ENCODE results near the gene MACROD2.
"Not testable (repeated sequence)": the region's sequence is repeated elsewhere in the genome, so short reads cannot be mapped to it uniquely, and the experiment has no call there.

MACROD2 gene

DNA sequence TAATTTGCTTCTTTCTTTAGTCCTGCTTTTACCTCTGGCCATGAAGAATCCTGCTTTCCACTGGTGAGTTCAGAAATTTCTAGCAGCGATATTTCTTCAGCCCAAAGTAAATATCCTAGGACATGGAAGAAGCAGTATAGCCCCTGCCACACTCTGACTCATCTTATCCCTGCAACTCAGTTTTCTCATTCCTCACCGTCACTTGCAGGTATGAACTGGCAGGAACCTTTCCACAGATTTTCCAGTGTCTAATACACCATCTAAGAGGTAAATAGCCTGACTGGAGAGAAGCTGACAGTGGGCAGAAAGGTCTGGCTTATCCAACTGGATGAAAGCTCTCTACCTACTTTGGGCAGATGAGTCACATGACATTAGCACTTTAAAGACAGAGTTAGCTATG lies 1158.8 kb downstream of the MACROD2 start:
- DNase-seq: no peak

DNA sequence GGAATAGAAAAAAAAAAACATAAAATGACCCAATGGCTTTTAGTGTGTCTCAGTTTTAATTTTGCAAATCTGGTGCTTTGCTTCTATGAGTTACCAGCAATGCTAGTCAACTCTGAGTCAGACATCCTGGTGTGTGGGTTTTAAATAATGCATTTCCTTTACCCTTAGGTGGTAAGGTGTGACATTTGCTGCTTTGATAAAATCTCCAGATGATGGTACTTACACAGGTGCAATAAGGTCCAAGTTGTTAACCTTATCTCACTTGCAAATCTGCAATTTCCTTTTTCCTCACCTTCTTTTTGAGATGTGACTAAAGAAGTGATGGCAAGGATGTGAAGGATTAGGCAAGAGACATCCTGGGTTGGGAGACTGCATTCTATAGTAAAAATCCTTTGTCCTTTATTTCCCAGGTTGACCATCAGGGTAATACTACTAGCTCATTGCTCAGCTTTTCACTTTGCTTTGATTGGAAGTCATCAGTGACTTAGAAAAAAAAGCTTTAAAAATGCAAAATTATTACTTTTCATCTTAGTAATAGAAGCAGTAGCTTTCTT lies 1160.6 kb downstream of the MACROD2 start:
- DNase-seq: no peak

- no peak for DNase-seq
Observed at GRCh38 chr20:15158533-15158932, 1163.2 kb downstream of the MACROD2 start.

- no peak for DNase-seq
Observed at GRCh38 chr20:15162079-15162647, 1166.8 kb downstream of the MACROD2 start.

DNA sequence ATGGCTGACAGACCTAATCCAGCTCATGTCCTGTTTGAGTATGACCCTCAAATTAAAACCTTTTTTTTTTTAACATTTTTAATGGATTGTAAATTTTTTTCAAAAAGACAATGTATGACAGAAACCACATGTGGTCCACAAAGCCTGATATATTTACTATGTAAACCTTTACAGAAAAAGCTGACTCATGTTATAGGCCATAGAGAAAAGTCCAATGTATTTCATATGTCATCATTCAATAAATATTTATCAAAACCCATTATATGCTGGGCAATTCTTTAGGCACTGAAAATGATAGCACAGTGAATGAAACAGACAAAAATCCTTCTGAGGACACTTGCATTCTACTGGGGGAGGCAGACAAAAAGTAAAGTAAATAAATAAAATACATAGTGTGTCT lies 1168.3 kb downstream of the MACROD2 start:
- no peak for DNase-seq

- DNase-seq: no peak
Observed at GRCh38 chr20:15164726-15165125, 1169.4 kb downstream of the MACROD2 start.

DNA sequence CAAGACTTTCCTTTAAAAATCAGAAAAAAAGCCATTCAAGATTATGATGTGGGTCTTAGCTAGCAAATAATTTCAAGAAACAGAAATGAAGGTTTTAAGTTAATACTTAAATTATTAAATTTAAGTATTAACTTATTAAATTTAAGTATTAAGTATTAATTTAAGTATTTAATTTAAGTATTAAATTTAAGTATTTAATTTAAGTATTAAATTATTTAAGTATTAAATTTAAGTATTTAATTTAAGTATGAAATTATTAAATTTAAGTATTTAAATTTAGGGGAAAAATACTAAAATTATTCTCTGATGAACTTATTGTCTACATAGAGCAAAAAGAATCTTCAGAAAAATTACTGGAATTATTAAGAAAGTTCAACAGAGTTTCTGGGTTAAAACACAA lies 1171.4 kb downstream of the MACROD2 start:
- DNase-seq: no peak

- no peak for DNase-seq
Observed at GRCh38 chr20:15171016-15171415, 1175.7 kb downstream of the MACROD2 start.

DNA sequence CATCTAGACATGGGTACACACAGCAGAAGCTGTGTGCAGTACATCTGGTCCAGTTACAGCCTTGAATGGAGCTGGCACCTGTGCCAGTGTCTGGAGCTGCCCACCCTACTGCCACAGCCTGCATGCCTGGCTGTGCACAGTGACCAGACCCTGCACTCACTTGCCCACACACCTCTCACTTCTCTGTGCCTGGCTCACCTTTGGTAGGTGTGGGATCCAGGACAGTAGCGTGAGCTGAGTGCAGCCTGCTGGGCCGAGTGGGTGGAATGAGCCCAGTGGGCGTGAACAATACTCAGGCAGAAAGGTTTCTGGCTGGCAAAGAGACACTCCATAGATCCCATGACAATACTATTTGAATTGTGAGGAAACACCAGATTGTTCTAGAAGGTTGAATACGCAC lies 1181.6 kb downstream of the MACROD2 start:
- DNase-seq: no peak

DNA sequence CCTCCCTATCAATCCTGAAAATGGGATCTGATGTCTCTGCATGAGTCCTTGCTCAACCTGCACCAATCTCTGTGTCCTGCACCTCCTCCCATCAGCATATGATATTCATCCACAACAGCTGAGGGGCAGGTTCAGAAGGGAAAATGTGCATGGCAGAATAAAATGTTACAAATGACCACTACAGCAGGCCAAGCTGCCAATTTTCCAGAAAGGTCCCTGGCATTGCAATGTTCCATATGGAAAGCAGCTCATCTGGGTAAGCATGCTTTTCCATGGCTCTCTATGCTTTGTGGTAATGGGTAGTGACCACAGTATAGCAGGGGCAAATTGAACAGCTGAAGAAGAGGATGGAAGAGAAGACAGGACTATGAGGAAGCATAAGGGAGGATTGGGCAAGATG lies 1183.3 kb downstream of the MACROD2 start:
- DNase-seq: no peak

GRCh38 chr20:15179381-15179780 lies 1184.1 kb downstream of the MACROD2 start:
- no peak for DNase-seq

GRCh38 chr20:15179781-15180180 lies 1184.5 kb downstream of the MACROD2 start:
- no peak for DNase-seq

GRCh38 chr20:15185322-15185721 lies 1190.0 kb downstream of the MACROD2 start:
- no peak for DNase-seq

GRCh38 chr20:15185913-15186312 lies 1190.6 kb downstream of the MACROD2 start:
- no peak for DNase-seq

DNA sequence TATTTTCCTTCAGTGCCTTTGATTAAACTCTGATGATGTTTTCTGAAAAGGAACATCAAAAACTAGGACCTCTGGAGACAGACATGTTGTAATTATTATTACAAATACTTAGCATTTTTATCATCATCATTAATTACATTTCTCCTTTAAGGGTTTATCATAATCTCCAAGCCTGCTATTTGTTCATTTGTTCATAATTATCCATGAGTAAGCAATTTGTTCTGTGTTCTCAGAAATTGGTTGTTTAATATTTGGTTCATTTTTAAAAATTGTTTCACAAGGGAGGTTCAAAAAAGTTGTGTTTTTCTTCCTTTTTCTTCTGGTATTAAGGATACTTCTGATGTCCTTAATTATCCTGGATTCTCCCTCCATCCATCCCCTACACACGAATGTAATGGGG lies 1192.3 kb downstream of the MACROD2 start:
- DNase-seq: no peak

DNA sequence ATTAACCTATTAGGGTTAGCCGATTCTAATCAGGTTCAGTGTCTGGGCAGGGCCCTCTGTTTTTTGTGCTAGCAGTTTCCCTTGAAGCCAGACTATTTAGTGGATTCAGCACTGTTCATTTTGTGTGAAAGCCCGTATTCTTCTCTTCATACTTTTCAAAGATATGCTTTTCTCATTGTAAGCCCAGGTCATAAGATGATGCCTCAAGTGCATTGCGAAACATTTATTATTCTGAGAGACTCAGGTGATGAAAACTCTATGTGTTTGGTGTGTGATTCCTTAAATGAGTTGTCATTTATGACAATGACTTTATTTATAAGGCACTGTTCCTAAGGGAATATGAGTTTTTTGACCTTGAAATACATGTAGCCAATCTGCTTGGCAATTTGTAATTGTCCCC lies 1193.1 kb downstream of the MACROD2 start:
- no peak for DNase-seq

DNA sequence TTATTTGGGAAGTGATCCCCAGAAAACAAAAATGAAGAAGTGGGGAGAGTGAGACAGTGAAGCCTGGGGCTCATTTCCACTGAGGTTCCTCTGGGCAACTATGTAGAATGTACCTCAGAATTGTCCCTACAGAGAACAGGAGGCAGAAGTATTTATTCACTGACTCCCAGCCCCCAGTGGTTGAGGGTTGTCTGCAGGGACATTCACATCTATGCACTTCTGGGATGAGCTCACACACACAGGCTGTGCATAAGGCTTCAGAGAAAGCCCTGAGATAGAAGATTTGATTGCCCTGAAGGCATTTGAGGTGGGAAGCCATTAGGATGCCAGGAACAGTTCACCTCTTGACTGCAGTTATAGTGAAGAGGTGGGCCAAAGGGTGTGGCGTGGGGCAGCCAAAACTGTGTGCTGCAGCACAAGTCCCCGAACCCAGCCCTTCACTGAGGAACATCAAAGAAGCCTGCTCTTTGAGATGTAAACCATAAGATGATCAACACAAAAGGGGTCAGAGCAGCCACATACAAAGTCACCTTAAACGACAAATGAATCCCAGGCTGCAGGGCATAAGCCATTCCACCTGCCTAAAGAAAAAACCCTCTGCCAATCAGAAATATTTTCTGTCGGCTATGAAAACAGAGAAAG lies 1195.9 kb downstream of the MACROD2 start:
- DNase-seq: no peak

GRCh38 chr20:15195378-15195777 lies 1200.1 kb downstream of the MACROD2 start:
- DNase-seq: no peak

GRCh38 chr20:15196547-15197255 lies 1201.4 kb downstream of the MACROD2 start:
- DNase-seq: no peak

DNA sequence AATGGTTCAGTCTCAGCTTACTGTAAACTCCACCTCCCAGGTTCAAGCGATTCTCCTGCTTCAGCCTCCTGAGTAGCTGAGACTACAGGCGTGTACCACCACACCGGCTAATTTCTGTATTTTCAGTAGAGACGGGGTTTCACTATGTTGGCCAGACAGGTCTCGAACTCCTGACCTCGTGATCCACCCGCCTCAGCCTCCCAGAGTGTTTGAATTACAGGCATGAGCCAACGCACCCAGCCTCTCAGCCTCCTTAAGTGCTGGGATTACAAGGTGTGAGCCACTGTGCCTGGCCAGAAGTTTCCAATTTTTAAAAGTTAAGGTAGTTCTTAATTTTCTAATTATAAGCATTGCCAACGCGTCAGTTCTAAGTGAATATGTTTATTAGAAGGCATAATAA lies 1202.7 kb downstream of the MACROD2 start:
- DNase-seq: not testable (repeated sequence)

GRCh38 chr20:15199698-15200097 lies 1204.4 kb downstream of the MACROD2 start:
- DNase-seq: no peak

- no peak for DNase-seq
Observed at GRCh38 chr20:15200147-15200565, 1204.8 kb downstream of the MACROD2 start.

- no peak for DNase-seq
Observed at GRCh38 chr20:15201602-15202001, 1206.3 kb downstream of the MACROD2 start.

DNA sequence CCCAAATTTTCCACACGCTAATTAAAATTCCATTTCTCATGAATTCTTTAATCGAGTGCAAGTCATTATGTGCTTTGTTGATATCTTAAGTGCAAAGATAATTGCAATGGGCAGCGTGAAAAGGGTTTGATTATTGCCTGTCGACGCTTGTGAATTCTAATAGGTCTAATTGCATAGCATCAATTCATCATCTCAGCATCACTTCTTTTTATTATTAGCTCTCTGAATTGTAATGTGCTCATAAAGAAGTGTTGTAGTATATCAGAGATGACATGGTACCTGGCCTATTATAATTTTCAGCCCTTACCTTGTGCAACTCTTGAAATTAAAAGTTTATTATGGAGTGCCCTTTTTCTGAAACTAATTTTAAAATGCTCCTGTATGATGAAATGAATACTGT lies 1208.9 kb downstream of the MACROD2 start:
- no peak for DNase-seq

All from activated effector memory CD4-positive, alpha-beta T cell treated with anti-CD3 and anti-CD28 coated beads, Interleukin-2, amount 50 U/mL, for 16 hours (primary cell).